T-helper 17 cell (primary cell): ENCODE data around the gene GSC2. TPM values are rescaled to one million over a fixed set of nuclear protein-coding genes. Genes with fewer than 3 reads are reported as not detected.

Experiments used
- ATAC-seq: fragments of 150-1000 bp; cut with Tn5 transposase; 2 replicates; pipeline ENCODE4 v1.10.0; 2021; ENCODE audit warnings: mild to moderate bottlenecking, moderate library complexity
- DNase-seq, 3 donors: peaks; one replicate each; pipeline versions ENCODE4 v3.0.0 to v3.0.0-alpha.2; 2020 to 2021
- H3K9me3 ChIP-seq: one replicate; pipeline ENCODE4 v1.7.0; 2013; ENCODE audit warnings: low read length, mild to moderate bottlenecking; ENCODE audit not compliant: control insufficient read depth, poor library complexity, severe bottlenecking
- H3K27ac Mint-ChIP-seq: one replicate; pipeline ENCODE4 v1.8.0; 2022; ENCODE audit warnings: mild to moderate bottlenecking, moderate library complexity, mixed read lengths
- H3K27me3 Mint-ChIP-seq: one replicate; pipeline ENCODE4 v1.8.0; 2022; ENCODE audit warnings: mixed read lengths
- H3K36me3 Mint-ChIP-seq: one replicate; pipeline ENCODE4 v1.8.0; 2022; ENCODE audit warnings: low read depth, mixed read lengths
- H3K4me1 Mint-ChIP-seq: one replicate; pipeline ENCODE4 v1.8.0; 2022; ENCODE audit warnings: mild to moderate bottlenecking, mixed read lengths
- H3K4me3 Mint-ChIP-seq: one replicate; pipeline ENCODE4 v1.8.0; 2022; ENCODE audit warnings: mild to moderate bottlenecking, moderate library complexity, mixed read lengths
- total RNA-seq, 4 donors: library from RNA in 2 of 4; stranded (reverse) in 2 of 4; gene quantifications; one replicate each; pipeline ENCODE4 v1.2.3 and lab custom pipeline; 2022 to 2026

Gene GSC2
- total RNA-seq, 2 donors from 2014 or later = not detected

- peaks cover 15% of the 10 kb centered on the region for H3K4me1 Mint-ChIP-seq
- no peaks in the 10 kb centered on the region for H3K9me3 ChIP-seq
- DNase-seq = no peak
- ATAC-seq = no peak
- no peaks in the 10 kb centered on the region for H3K36me3 Mint-ChIP-seq
- peak overlapping the region; percentile 81 for H3K27ac Mint-ChIP-seq
- H3K27me3 Mint-ChIP-seq = no peaks in the 10 kb centered on the region
- H3K4me3 Mint-ChIP-seq = no peak overlapping the region
Measured at GRCh38 chr22:19181786-19182471, 31.8 kb upstream of the GSC2 start.

- no peak overlapping the region for H3K4me3 Mint-ChIP-seq
- peaks cover 15% of the 10 kb centered on the region for H3K4me1 Mint-ChIP-seq
- H3K27ac Mint-ChIP-seq = peak overlapping the region; percentile 81
- ATAC-seq (no peak), DNase-seq (no peak)
- H3K36me3 Mint-ChIP-seq = no peaks in the 10 kb centered on the region
- no peaks in the 10 kb centered on the region for H3K9me3 ChIP-seq
- H3K27me3 Mint-ChIP-seq = no peaks in the 10 kb centered on the region
Measured at GRCh38 chr22:19180740-19181410, 30.8 kb upstream of the GSC2 start.

GRCh38 chr22:19180234-19180633 is 30.1 kb upstream of the GSC2 start:
- H3K4me1 Mint-ChIP-seq = peaks cover 17% of the 10 kb centered on the region
- H3K4me3 Mint-ChIP-seq = no peak overlapping the region
- no peaks in the 10 kb centered on the region for H3K9me3 ChIP-seq
- DNase-seq (no peak), ATAC-seq (no peak)
- no peaks in the 10 kb centered on the region for H3K36me3 Mint-ChIP-seq
- no peaks in the 10 kb centered on the region for H3K27me3 Mint-ChIP-seq
- no peak overlapping the region for H3K27ac Mint-ChIP-seq

GRCh38 chr22:19179497-19180048 is 29.5 kb upstream of the GSC2 start:
- peak; percentile 50 for ATAC-seq
- Mint-ChIP-seq H3K36me3 (no peaks in the 10 kb centered on the region), H3K4me1 (peaks cover 17% of the 10 kb centered on the region), H3K4me3 (peak overlapping the region; percentile 88), H3K27me3 (no peaks in the 10 kb centered on the region), H3K27ac (peak overlapping the region; percentile 54)
- DNase-seq = no peak
- no peaks in the 10 kb centered on the region for H3K9me3 ChIP-seq

GRCh38 chr22:19178657-19179496 is 28.8 kb upstream of the GSC2 start, which contains the start of gene SLC25A1:
Gene SLC25A1 (minus strand): TSS chr22:19178736. CDS start chr22:19178673, 63 bp downstream.
- peak within 1 kb of the TSS; percentile 88 for H3K4me3 Mint-ChIP-seq
- DNase-seq (peak; percentile 44 to 81 (median 77)), ATAC-seq (peak; percentile 78)
- peaks cover 17% of the 10 kb centered on the region for H3K4me1 Mint-ChIP-seq
- H3K27ac Mint-ChIP-seq = peak within 1 kb of the TSS; percentile 54
- H3K27me3 Mint-ChIP-seq = no peaks in the 10 kb centered on the region
- no peaks in the 10 kb centered on the region for H3K9me3 ChIP-seq
- no peaks in the 10 kb centered on the region for H3K36me3 Mint-ChIP-seq

- Mint-ChIP-seq H3K27me3 (no peaks in the 10 kb centered on the region), H3K4me1 (peaks cover 22% of the 10 kb centered on the region), H3K27ac (no peak overlapping the region), H3K36me3 (no peaks in the 10 kb centered on the region), H3K4me3 (peak overlapping the region; percentile 76)
- peak; percentile 70 for ATAC-seq
- no peaks in the 10 kb centered on the region for H3K9me3 ChIP-seq
- peak in 2 of 3 donors; percentile 64 for DNase-seq
Measured at GRCh38 chr22:19178065-19178656, 28.1 kb upstream of the GSC2 start.

GRCh38 chr22:19177164-19178064 is 27.3 kb upstream of the GSC2 start:
- H3K27me3 Mint-ChIP-seq = no peaks in the 10 kb centered on the region
- no peaks in the 10 kb centered on the region for H3K9me3 ChIP-seq
- H3K36me3 Mint-ChIP-seq = no peaks in the 10 kb centered on the region
- peaks cover 26% of the 10 kb centered on the region for H3K4me1 Mint-ChIP-seq
- ATAC-seq = peak; percentile 1
- no peak overlapping the region for H3K27ac Mint-ChIP-seq
- H3K4me3 Mint-ChIP-seq = peak overlapping the region; percentile 76
- DNase-seq = no peak

GRCh38 chr22:19176732-19177131 is 26.6 kb upstream of the GSC2 start:
- Mint-ChIP-seq H3K4me3 (peak overlapping the region; percentile 50), H3K36me3 (no peaks in the 10 kb centered on the region), H3K27ac (no peak overlapping the region), H3K4me1 (peaks cover 27% of the 10 kb centered on the region), H3K27me3 (no peaks in the 10 kb centered on the region)
- H3K9me3 ChIP-seq = no peaks in the 10 kb centered on the region
- DNase-seq = no peak
- ATAC-seq = no peak

- no peak overlapping the region for H3K27ac Mint-ChIP-seq
- H3K4me3 Mint-ChIP-seq = peak overlapping the region; percentile 50
- peaks cover 26% of the 10 kb centered on the region for H3K4me1 Mint-ChIP-seq
- H3K36me3 Mint-ChIP-seq = no peaks in the 10 kb centered on the region
- no peaks in the 10 kb centered on the region for H3K27me3 Mint-ChIP-seq
- no peaks in the 10 kb centered on the region for H3K9me3 ChIP-seq
- ATAC-seq (no peak), DNase-seq (no peak)
Measured at GRCh38 chr22:19176175-19176643, 26.1 kb upstream of the GSC2 start.

GRCh38 chr22:19175602-19176174 is 25.6 kb upstream of the GSC2 start:
- H3K9me3 ChIP-seq = no peaks in the 10 kb centered on the region
- no peak overlapping the region for H3K27ac Mint-ChIP-seq
- no peak for DNase-seq

GRCh38 chr22:19175026-19175601 is 25.0 kb upstream of the GSC2 start:
- Mint-ChIP-seq H3K4me1 (peaks cover 34% of the 10 kb centered on the region), H3K4me3 (no peak overlapping the region), H3K27me3 (peaks cover 6% of the 10 kb centered on the region), H3K36me3 (peaks cover 6% of the 10 kb centered on the region), H3K27ac (no peak overlapping the region)
- DNase-seq (no peak), ATAC-seq (no peak)
- H3K9me3 ChIP-seq = no peaks in the 10 kb centered on the region

More at GRCh38 chr22:19175602-19176174, 25.6 kb upstream of the GSC2 start:
- no peaks in the 10 kb centered on the region for H3K27me3 Mint-ChIP-seq
- H3K36me3 Mint-ChIP-seq = peaks cover 3% of the 10 kb centered on the region
- no peak for ATAC-seq
- peaks cover 29% of the 10 kb centered on the region for H3K4me1 Mint-ChIP-seq
- peak overlapping the region; percentile 50 for H3K4me3 Mint-ChIP-seq
